WTC11 (cell line): ENCODE measurements around the gene RPIA.

Experiments used
- ATF2 ChIP-seq: sonication (generic); formaldehyde crosslinking; IDR thresholded peaks from 2 replicates; pipeline ENCODE4 v1.8.1; 2022; ENCODE audit warnings: low read depth, missing genetic modification reagents, borderline replicate concordance
- CBFB ChIP-seq: sonication (generic); formaldehyde crosslinking; IDR thresholded peaks from 2 replicates; pipeline ENCODE4 v1.8.1; 2022; ENCODE audit warnings: mild to moderate bottlenecking, low read depth, missing genetic modification reagents
- CTCF ChIP-seq: fragments of 200-600 bp; IDR thresholded peaks from 2 replicates; pipeline ENCODE4 v1.8.0; 2022; ENCODE audit warnings: antibody characterized with exemption
- SMAD3 ChIP-seq: sonication (generic); formaldehyde crosslinking; IDR thresholded peaks from 2 replicates; pipeline ENCODE4 v1.8.0; 2022; ENCODE audit warnings: missing genetic modification reagents, mild to moderate bottlenecking, borderline replicate concordance
- ZNF121 ChIP-seq: sonication (generic); formaldehyde crosslinking; IDR thresholded peaks from 2 replicates; pipeline ENCODE4 v1.8.0; 2023; ENCODE audit warnings: missing genetic modification reagents

- no peak for TF ChIP-seq ATF2 (CRISPR knock-in tag)
- TF ChIP-seq ZNF121 (CRISPR knock-in tag): no peak
- no peak for TF ChIP-seq SMAD3 (CRISPR knock-in tag)
- TF ChIP-seq CBFB (CRISPR knock-in tag): no peak
- no peak for TF ChIP-seq CTCF
These were observed 33.1 kb upstream of the RPIA start for GRCh38 chr2:88658326-88658725.
